Fibroblast of the aortic adventitia (primary cell): Measurements from ENCODE around the gene TOMM22. TPM values are rescaled to one million over a fixed set of nuclear protein-coding genes. Genes with fewer than 3 reads are reported as not detected.

Source experiments
- DNase-seq: peaks from one replicate; pipeline ENCODE4 v3.0.0-alpha.2; 2010; ENCODE audit warnings: low read depth
- H3K4me3 ChIP-seq: 2 replicates; pipeline ENCODE4 v1.5.1; 2011; ENCODE audit warnings: low read depth, mild to moderate bottlenecking, control low read depth, low read length, moderate library complexity
- CTCF ChIP-seq: IDR thresholded peaks from 2 replicates; pipeline ENCODE4 v1.5.1; 2011; ENCODE audit warnings: mild to moderate bottlenecking, low read length, control low read depth, inconsistent platforms; ENCODE audit not compliant: insufficient read depth
- total RNA-seq: library from RNA; depleted of rRNA; stranded (reverse); fragments of >200 nt; gene quantifications from 2 replicates; pipeline ENCODE4 v1.2.3, GENCODE V29; 2012; ENCODE audit warnings: low replicate concordance

The TOMM22 gene
- total RNA-seq, 1 donor, result 70.4 TPM

GRCh38 chr22:38649841-38650522 is 31.8 kb upstream of the TOMM22 start:
- no peak for TF ChIP-seq CTCF
- H3K4me3 ChIP-seq, result no peak overlapping the region
- DNase-seq, result no peak

- DNase-seq, result no peak
- TF ChIP-seq CTCF, result no peak
Measured at GRCh38 chr22:38652859-38653258, 28.9 kb upstream of the TOMM22 start.

DNA sequence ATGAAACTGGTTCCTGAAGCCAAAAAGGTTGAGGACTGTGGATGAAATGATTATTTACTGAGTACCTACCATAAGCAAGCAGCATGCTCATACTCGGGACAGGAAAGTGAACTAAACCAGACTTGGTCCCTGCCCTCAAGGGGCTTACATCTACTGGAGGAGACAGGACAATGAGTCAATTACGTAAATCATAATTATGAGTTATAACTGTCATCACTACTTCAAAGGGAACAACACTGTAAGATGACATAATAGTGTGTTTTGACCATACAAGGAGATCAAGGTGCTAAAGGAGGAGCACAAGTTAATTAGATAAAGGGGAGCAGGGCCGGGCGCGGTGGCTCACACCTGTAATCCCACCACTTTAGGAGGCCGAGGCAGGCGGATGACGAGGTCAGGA is 28.0 kb upstream of the TOMM22 start:
- H3K4me3 ChIP-seq, result no peak overlapping the region
- DNase-seq, result no peak
- no peak for TF ChIP-seq CTCF

More at GRCh38 chr22:38652859-38653258, 28.9 kb upstream of the TOMM22 start:
- no peak overlapping the region for H3K4me3 ChIP-seq

DNA sequence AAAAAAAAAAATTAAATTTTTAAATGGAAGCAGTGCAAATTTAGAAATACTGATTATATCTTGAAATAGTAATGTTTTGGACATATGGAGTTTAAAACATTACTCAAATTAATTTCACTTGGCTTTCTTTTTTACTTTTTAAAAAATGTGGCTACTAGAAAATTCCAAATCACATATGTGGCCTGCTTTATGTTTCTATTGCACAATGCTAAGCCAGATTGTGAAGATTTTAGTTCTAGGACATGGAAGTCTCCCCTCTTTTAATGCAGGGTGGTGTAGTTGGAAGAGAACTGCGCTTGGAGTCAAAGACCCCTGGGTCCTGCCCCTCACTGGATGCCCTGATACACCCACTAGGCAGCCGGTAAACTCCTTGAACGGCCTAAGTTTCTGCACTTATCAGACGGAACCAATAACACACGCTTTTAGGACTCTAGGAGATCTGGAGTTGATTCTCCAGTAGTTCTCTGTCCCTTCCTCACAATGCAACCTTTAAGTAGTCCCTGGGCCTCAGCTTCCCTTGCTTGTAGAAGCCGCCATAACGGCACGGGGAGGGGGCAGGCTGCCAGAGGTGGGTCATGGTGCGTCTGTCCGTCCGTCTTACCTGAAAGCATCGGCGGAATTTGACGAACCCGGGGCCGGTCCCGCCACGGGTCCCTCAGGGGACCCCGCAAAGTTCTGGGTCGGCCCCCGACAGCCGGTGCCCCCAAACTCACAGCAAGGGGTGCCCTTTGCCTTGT is 26.1 kb upstream of the TOMM22 start:
- H3K4me3 ChIP-seq, result peak overlapping the region; percentile 86
- no peak for TF ChIP-seq CTCF
- DNase-seq, result peak; percentile 17

GRCh38 chr22:38656256-38657044 is 25.3 kb upstream of the TOMM22 start, which contains the start of the genes CBY1 and FAM227A:
TSS of gene CBY1 (plus strand) at chr22:38656638. CDS start at chr22:38668055, 11,417 bp downstream.
TSS of gene FAM227A (minus strand) at chr22:38656392. CDS start at chr22:38650168, 6,224 bp downstream.
- DNase-seq, result peak; percentile 86
- no peak for TF ChIP-seq CTCF
- peak within 1 kb of the TSS; percentile 86 for H3K4me3 ChIP-seq

DNA sequence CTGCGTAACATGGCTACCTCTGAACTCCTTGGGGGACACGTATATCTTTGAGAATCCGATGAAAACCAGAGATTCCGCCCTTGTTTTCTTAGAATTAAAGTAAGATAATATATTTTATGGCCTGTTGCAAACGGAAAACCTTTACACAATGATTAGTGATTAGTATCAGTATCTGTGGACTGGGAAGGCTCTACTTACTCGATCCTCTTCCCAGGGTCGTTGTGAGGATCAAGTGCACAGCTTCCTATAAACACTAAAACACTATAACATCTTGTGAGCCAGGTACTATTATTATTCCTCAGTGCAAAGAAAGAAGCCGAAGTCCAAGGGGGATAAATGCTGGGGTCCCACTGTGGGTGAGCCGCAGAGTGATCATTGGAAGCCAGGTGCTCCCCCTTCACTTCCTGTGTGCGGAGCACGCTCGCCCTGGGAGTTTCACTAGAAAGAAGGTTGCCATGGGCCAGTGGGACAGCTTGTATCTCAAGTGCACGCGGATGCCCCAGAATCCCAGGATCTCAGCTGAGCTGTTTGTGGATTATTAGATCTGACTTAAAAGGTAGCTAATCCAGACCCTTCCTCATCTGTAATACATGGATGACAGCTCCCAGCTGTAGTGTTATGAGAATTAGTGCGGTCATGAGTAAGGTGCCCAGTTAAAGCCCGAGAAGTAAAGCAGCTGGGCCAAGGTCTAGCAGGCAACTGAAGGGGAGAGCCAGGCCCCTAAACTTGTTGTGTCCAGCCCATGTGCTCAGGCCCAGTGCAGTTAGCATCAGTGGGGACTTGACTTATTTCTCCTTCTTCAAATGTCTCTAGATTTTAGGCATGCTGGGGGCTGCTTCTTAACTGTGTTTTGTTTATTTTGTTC is 24.5 kb upstream of the TOMM22 start:
- peak; percentile 3 for DNase-seq
- peak overlapping the region; percentile 86 for H3K4me3 ChIP-seq
- no peak for TF ChIP-seq CTCF
